NCI-H2107 (cell line): ENCODE measurements around the gene PKD1.
A peak's percentile ranks its signal among the peaks of the same experiment; 100 is the strongest.

Experiments
- DNase-seq: peaks from one replicate; lab custom pipeline; 2025; lab: John Stamatoyannopoulos, UW

PKD1 gene

GRCh38 chr16:2046893-2047329 lies 88.8 kb downstream of the PKD1 start:
- no peak for DNase-seq

GRCh38 chr16:2045965-2046892 lies 89.5 kb downstream of the PKD1 start:
- DNase-seq = no peak

GRCh38 chr16:2044541-2044940 lies 91.2 kb downstream of the PKD1 start:
- DNase-seq = no peak

GRCh38 chr16:2043667-2044451 lies 91.8 kb downstream of the PKD1 start:
- DNase-seq = peak; percentile 82

GRCh38 chr16:2042986-2043666 lies 92.6 kb downstream of the PKD1 start:
- DNase-seq = no peak

GRCh38 chr16:2042171-2042985 lies 93.3 kb downstream of the PKD1 start:
- DNase-seq = peak; percentile 94

- no peak for DNase-seq
Measured at GRCh38 chr16:2040787-2041522, 94.7 kb downstream of the PKD1 start.

GRCh38 chr16:2040041-2040786 lies 95.5 kb downstream of the PKD1 start:
- no peak for DNase-seq

- no peak for DNase-seq
Measured at GRCh38 chr16:2039274-2040031, 96.2 kb downstream of the PKD1 start.
